Measurements from ENCODE around the gene ELAVL3. TPM values are rescaled to one million over a fixed set of nuclear protein-coding genes. Genes with fewer than 3 reads are reported as not detected.
"Not testable (repeated sequence)": the region's sequence is repeated elsewhere in the genome, so short reads cannot be mapped to it uniquely, and the experiment has no call there.

The ELAVL3 gene
- total RNA-seq, 1 donor from 2014 or later, result not detected

DNA sequence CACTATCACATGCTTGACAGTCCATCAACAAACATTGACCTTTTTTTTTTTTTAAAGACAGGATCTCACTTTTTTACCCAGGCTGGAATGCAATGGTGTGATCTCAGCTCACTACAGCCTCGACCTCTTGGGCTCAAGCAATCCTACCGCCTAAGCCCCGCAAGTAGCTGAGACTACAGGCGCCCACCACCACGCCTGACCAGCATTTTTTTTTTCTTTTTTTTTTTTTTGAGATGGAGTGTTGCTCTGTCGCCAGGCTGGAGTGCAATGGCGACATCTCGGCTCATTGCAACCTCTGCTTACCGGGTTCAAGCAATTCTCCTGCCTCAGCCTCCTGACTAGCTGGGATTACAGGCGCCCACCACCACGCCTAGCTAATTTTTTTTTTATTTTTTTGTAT is 21.9 kb downstream of the ELAVL3 start:
- DNase-seq (ENCODE audit: low read depth in 2 of 2), result not testable (repeated sequence)

DNA sequence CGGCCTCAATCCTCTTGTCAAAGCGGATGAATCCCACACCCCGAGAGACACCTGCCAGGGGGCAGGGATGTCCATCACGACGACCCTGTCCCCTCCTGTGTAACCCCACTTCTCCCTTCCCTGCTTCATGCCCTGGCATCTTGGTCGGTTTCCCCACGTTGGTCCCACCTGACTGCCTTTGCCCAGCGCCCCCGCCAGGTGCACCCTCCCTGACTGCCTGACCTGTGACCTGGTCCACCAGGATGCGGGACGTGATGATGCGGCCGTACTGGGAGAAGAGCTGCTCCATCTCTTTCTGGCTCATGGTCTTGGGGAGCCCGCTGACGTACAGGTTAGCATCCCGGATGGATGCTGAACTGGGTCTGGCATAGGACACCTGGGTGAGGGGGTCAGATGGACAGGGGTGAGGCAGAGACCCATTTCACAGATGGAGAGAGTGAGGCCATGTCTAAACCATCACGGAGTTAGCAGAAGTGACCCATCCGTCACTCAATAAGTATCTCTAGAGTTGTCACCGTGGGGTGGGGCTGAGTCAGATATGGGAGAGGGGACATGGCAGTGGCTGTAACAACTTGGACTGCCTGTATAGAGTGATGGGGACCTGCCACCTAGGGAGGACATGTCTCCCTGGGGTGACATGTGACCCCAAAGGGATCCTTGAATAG is 22.5 kb downstream of the ELAVL3 start:
- DNase-seq (ENCODE audit: low read depth in 2 of 2), result no peak

DNA sequence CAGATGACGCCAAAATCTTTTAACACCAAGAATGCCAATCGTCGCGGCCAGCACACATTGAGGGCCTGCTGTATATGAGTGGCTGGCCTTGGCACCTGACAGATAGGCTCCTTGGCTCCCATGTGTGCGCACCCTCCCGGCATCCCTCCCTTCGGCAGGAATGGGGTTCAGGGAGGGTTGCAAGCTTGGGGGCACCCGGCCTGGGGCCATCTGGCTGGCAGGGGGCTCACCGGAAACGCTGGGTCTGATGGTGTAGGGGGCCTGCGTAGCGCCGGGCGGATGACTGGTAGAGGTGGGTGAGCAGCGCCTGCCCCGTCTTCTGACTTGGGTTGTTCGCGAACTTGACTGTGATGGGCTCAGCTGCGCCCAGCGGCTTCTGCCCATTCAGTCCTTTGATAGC is 23.0 kb downstream of the ELAVL3 start:
- no peak for DNase-seq (ENCODE audit: low read depth in 2 of 2)

DNA sequence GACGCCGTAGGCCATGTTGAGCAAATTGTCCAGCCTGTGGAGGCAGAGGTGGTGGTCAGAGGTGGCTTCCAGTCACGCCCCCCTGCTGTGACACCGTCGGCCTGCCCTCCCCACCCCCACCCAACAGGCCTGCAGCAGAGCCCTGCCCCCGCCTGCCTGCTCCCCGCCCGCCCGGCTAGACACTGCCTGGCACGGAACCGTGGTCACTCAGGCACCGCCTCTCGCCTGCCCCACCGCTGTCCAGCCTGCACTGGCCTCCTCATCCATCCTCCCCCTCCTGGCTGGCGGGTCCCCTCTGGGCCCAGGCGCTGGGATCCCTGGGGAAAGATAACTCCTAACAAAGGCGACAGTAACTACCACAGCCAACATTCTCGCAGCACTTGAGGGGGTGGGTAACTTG is 23.7 kb downstream of the ELAVL3 start:
- no peak for DNase-seq (ENCODE audit: low read depth in 2 of 2)

DNA sequence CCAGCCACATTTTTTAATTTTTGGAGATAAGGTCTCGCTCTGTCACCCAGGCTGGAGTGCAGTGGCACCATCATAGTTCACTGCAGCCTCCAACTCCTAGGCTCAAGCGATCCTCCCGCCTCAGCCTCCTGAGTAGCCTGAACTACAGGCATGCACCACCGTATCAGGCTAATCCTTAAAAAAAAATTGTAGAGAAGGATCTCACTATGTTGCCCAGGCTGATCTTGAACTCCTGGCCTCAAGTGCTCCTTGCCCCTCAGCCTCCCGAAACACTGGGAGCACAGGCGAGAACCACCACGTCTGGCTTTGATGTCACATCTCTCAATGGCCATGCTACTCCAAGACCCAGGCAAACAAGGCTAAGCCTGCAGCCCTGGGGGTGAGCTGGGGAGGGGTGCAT is 24.2 kb downstream of the ELAVL3 start:
- no peak for DNase-seq (ENCODE audit: low read depth in 2 of 2)

DNA sequence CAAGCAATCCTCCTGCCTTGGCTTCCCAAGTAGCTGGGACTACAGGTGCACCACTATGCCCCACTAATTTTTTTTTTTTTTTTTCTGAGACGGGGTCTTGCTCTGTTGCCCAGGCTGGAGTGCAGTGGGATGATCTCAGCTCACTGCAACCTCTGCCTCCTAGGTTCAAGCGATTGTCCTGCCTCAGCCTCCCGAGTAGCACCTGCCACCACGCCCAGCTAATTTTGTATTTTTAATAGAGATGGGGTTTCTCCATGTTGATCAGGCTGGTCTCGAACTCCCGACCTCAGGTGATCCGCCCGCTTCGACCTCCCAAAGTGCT is 25.7 kb downstream of the ELAVL3 start:
- not testable (repeated sequence) for DNase-seq (ENCODE audit: low read depth in 2 of 2)

DNA sequence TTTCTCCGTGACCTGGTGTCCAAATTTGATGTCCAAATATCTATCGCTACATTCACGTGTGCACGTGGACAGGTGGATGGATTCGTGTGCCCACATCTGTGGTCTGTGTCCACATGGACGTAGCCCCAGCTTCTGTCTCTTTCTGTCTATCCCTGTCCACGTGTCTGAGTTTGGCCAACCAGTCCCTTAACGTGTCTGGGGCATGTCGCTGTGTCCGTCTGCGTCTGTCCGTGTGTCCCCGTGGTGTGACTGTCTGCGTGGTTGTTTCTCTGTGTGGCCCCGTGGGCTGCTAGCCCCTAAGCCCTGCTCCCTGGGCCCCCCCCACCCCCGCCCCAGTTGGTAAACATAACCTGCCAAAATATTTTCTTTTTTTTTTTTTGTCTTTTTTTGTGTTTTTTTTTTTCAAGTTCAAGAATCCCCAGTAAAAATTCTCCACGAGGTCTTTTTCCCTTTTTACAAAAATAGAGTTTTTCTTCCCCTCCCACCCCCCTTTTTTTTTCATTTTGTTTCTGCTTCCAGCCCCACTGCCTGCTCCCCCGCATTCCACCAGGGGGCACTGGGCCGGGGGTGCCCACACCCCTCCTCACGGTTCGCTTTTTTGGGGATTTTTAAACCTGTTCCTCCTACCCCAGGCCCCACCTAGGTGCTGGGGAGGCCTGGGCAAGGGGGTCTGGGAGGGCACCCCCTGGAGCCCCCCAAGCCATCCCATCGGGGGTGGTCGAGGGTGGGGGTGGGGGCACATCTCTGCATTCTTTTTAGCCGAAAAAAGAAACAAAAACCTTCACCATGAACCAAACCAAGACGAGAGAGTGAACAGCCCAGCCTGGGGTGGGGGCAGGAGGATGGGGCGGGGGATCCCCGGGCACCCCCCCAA is 27.1 kb downstream of the ELAVL3 start:
- no peak for DNase-seq (ENCODE audit: low read depth in 2 of 2)

DNA sequence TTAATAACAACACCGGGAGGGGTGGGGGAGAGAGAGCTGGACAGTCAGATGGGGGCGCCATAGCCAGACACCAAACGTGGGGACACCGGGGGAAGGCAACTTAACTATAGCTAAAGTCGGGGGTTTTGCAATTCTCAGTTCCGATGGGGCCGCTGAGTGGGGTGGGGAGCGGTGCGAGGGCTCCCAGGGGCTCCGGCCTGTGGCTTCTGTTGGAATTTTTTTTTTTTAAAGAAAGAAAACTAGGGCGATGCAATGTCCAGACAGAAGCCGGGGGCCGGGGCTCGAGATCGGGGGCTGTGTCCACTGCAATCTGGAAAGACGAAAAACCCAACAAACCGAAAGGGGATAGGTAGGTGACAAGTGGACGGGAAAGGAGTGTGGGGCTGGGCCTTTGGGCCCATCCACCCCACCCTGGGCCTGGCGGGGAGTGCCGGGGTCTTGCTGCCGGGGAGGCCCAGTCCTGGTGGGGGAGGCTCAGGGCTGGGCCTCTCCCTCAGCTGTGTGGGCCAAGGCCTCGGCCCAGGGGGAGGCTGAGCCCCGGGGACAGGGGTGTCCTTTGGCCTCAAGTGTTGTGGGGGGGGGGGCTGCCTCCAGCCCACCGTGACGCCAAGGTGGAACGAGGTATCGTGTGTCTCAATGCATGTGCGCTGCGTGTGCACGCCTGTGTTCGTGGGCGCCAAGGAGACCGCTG is 28.1 kb downstream of the ELAVL3 start:
- DNase-seq (ENCODE audit: low read depth in 2 of 2), result no peak

DNA sequence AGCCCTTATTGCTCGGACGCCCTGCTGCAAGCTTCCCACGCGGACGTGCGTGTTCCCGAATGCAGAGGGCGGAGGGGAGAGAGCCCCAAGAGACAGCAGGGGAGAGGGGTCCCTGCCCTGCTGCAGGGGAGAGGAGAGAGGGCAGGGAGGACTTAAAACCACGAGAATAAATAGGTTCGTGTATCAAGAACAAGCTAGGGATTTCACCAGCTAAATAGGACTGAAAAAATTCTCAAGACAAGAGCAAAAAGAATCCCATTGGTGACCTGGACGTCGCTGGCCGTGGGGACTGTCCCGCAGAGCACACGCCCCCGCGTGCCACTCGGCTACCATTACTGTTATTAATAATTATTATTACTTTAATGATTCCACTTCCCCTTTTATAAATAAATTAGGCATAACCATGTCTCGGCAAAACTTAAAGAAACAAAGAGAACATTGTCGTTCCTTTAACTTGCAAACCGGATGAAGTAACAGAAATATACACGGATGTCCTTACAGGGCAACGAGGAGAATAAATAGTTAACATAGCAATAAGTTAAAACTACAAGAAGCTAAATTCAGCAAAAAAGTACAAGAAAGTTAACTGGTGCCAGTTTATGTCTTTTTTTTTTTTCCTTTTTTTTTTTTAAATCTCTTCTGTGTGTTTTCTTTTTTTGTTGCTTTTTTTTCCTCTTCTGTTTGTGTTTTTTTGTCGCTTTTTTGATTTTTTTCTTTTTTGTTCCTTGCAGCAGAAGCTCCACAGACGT is 28.8 kb downstream of the ELAVL3 start:
- DNase-seq (ENCODE audit: low read depth in 2 of 2), result no peak

DNA sequence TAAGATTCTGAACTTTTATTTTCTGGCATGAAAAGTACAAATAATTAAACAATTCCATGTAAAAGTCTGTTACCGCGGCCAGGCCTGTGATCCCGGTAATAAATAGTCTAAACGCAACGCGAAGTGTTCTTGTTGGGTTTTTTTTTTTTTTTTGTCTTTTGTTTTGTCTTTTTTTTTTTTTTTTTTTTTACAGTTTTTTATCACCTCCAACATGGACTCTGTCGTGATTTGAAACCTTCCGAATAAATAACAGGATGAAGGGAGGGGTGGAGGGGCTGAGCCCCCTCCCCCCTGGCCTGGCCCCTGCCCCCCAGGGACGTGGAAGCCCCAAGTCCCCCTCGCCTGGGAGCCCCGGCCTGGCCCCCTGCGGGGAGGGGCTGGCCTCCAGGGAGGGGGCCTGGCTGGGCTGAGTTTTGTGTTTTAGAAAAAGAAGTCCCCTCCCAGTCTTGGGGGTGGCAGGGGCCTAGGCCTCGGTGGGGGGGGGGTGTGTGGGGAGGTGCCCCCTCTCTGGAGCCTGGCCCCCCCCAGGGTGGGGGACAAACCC is 29.4 kb downstream of the ELAVL3 start:
- DNase-seq (ENCODE audit: low read depth in 2 of 2), result no peak

DNA sequence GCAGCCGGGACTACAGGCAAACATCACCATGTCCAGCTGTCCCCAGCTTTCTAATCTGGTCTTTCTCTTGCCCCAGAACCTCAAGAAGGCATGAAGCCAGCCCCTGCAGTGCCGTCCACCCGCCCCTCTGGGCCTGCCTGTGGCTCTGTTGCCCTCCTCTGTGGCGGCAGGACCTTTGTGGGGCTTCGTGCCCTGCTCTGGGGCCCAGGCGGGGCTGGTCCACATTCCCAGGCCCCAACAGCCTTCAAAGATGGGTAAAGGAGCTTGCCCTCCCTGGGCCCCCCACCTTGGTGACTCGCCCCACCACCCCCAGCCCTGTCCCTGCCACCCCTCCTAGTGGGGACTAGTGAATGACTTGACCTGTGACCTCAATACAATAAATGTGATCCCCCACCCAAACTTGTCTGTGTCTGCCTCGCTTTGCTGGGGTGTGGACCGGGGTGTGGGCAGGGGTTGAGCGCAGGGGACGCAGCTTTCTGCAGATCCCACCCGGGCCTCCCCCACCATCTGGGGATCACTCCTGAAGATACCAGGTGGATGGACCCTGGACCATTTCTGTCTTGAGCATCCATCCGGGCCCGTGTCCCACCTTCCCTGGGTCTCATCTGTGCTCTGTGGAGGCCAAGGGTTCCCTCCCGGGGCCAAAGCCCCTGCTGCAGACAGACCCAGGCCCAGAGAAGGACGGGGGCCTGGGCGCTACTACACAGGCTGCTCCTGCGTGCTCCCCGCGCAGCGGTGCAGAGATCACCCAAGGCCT is 30.1 kb downstream of the ELAVL3 start:
- DNase-seq (ENCODE audit: low read depth in 2 of 2), result no peak

DNA sequence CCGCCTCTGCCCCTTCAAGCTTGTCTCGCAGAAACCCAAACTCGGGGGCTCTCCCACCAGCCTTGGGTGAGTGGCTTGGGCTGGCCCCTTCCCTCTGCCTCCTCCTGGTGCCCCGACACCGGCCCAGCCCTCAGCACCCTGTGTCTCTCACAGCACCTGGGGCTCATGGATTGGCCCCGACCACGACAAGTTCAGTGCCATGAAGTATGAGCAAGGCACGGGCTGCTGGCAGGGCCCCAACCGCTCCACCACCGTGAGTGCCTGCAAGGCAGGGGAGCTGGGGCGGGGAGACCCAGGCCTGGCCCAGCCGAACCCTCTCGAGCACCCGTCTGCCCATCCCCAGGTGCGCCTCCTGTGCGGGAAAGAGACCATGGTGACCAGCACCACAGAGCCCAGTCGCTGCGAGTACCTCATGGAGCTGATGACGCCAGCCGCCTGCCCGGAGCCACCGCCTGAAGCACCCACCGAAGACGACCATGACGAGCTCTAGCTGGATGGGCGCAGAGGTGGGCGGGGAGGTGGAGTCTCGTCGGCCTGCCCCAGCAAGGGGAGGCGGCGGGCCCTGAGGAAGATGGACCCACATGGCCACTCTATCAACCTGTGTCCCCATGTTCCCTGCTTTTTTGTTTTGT is 31.8 kb downstream of the ELAVL3 start:
- no peak for DNase-seq (ENCODE audit: low read depth in 2 of 2)

DNA sequence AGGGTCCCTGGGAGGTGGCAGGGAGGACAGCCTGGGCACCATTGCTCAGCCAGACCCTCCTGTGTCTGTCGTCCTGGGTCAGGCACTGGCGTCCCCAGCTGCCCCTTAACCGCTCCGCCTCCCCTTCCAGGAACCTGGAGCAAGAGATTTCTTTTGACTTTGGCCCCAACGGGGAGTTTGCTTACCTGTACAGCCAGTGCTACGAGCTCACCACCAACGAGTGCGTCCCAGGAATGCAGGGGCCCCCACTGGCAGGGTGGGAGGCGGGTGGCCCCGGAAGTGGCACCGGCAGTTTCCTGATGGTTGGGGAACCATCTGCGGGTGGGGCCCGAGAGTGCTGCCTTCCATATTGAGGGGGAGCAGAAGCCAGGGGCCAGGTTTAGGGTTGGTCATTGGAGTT is 32.4 kb downstream of the ELAVL3 start:
- DNase-seq (ENCODE audit: low read depth in 2 of 2), result no peak

DNA sequence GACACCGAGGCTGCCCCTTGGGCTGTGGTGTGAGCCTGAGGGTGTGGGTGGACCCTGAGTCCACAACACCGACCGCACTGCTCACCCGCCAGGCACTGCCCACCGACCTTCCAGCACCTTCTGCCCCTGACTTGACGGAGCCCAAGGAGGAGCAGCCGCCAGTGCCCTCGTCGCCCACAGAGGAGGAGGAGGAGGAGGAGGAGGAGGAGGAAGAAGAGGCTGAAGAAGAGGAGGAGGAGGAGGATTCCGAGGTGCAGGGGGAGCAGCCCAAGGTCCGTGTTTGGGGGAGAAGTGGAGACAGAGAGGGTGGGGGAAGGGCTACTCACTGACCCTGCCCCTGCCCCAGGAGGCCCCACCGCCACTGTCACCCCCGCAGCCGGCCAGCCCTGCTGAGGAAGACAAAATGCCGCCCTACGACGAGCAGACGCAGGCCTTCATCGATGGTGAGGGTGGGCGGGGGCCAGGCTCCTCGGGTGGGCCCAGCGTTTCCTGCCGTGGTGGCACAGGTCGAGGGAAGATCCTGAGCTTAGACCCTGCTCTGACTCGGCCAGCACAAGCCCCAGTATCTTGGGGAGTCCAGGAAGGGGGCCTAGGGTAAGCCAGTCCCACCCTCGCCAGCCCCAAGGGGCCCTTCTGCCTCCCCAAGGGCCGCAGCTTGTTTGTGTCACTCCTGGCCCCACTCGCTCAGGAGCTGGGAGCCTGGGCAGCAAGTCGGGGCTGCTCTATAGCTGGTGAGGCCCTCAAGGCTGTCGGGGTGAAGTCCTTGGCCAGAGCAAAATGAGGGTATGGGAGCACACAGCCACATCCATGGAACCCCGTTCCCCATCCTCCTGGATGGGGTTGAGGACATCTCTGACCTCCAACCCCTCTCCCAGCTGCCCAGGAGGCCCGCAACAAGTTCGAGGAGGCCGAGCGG is 33.2 kb downstream of the ELAVL3 start:
- DNase-seq (ENCODE audit: low read depth in 2 of 2), result no peak

DNA sequence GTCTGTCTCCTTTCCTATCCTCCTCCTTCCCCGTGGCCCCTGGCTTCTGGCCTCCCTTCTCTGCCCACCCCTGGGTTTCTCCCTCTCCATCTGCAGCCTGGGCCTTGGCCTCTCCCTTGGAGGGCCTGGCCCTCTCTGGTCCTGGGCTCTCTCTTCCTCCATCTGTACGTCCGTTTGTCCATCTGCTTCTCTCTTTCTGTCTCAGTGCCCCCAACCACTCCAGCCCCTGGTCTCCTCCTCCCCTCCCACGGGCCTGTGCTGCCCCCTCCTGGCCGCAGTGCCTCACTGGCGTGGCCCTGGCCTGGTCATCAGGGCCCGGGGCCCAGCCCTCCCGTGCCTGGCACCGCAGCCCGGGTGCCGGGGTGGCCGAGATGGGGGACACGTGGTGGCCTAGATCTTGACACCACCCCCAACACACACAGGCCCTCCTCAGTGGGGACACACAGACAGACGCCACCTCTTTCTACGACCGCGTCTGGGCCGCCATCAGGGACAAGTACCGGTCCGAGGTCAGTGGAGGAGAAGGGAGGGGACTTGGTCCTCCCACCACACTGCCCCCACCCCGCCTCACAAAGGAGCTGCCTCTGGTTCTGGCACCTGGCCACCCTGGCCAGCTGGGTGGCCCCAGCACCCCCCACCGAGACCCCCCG is 34.1 kb downstream of the ELAVL3 start:
- DNase-seq (ENCODE audit: low read depth in 2 of 2), result peak in 1 of 2 donors; percentile 38

DNA sequence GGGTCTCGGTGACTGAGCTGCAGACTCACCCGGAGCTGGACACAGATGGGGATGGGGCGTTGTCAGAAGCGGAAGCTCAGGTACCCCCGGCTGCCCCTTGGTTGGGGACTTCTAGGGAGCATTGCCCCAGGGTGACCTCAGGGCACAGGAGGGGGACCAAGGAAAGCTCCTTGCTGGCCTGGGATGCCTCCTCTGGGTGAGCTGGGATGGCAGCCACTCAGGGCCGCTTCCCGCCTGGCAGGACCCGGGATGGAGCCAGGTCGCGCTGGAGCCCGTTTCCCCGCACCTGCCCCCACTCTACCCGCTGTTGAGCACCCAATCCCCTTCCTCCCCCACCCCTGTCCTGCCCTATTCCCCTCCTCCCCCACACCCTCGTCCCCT is 34.6 kb downstream of the ELAVL3 start:
- no peak for DNase-seq (ENCODE audit: low read depth in 2 of 2)

DNA sequence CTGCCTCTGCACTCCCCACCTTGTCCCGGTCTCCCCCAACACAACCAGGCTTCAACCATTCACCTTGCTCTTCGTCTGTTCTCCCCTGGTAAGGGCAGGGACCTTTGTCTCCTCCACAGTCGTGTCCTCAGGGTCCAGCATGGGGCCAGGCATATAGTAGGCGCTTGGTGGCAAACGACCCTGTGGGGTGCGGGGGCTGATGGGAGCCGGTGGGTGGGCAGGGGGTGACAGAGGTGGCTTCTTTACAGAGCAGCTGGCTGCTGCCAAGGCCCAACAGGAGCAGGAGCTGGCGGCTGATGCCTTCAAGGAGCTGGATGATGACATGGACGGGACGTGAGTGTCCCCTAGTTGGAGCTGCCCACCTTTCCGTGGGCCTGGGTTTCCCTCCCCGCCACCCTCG is 35.7 kb downstream of the ELAVL3 start:
- DNase-seq (ENCODE audit: low read depth in 2 of 2), result no peak

DNA sequence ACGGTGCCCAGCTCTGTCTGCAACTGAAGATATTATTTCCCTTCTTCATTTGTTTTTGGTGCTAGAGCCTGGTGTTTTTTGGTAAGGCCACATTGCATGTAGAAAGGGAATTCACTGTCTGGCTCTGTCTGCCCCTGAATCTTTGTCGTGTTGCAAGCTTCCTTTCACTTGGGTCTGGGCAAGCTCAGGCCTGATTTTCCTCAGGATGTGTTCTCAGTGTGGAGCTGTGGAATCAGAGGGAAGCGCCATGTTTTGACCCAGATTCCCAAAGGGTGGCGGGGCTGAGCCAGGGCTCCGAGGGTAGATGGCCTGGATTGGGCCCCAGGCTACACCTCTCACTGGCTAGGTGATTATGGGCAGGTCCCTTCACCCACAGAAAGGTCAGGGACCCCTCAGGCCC is 36.8 kb downstream of the ELAVL3 start:
- no peak for DNase-seq (ENCODE audit: low read depth in 2 of 2)

DNA sequence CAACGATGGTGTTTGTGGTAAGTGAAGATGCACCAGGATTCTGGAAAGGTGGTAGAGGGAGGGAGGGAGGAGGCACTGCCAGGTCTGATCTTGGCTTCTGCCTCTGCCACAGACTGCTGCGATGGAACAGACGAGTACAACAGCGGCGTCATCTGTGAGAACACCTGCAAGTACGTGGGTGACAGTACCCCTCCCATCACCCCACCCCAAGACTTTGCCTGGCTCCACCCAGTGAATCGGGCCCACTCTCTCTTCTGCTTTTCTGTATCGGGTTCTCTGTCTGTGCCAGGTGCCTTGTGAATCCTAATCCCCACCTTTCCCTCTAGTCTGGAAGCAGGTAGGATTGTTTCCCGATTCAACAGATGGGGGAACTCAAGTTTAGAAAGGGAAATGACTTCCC is 42.9 kb downstream of the ELAVL3 start:
- DNase-seq (ENCODE audit: low read depth in 2 of 2), result no peak
